Mesenchymal stem cell (in vitro differentiated cells and primary cell): ENCODE data around the gene PPRC1. TPM values are rescaled to one million over a fixed set of nuclear protein-coding genes. Genes with fewer than 3 reads are reported as not detected.
A peak's percentile ranks its signal among the peaks of the same experiment; 100 is the strongest.

ENCODE experiments used
- DNase-seq: peaks from one replicate; pipeline ENCODE4 v3.0.0-alpha.2; 2013
- H2AFZ ChIP-seq: one replicate; pipeline ENCODE4 v1.6.1; 2013; ENCODE audit warnings: low read depth, mild to moderate bottlenecking, control low read depth, inconsistent platforms, low read length, moderate library complexity
- H2AK5ac ChIP-seq: 2 replicates; pipeline ENCODE4 v1.6.1; 2013; ENCODE audit warnings: low read length, moderate library complexity, mild to moderate bottlenecking, inconsistent platforms; ENCODE audit not compliant: severe bottlenecking
- H2BK120ac ChIP-seq: one replicate; pipeline ENCODE4 v1.6.1; 2013; ENCODE audit warnings: low read depth, mild to moderate bottlenecking, inconsistent platforms, low read length, moderate library complexity
- H2BK12ac ChIP-seq, 2 experiments: one replicate each; pipeline ENCODE4 v1.6.1; 2013; ENCODE audit warnings: inconsistent platforms in 2 of 2, low read length in 2 of 2, mild to moderate bottlenecking in 2 of 2, moderate library complexity in 2 of 2, control low read depth in 1 of 2
- H2BK15ac ChIP-seq: one replicate; pipeline ENCODE4 v1.6.1; 2013; ENCODE audit warnings: mild to moderate bottlenecking, low read depth, inconsistent platforms; ENCODE audit not compliant: poor library complexity, severe bottlenecking
- H2BK5ac ChIP-seq: 2 replicates; pipeline ENCODE4 v1.6.1; 2013; ENCODE audit warnings: low read depth, mild to moderate bottlenecking, low read length, control low read depth, inconsistent platforms; ENCODE audit not compliant: poor library complexity, severe bottlenecking
- H3K14ac ChIP-seq, 2 experiments: one replicate each; pipeline ENCODE4 v1.6.1; 2013; ENCODE audit warnings: inconsistent platforms in 2 of 2, low read length in 2 of 2, control low read depth in 1 of 2, mild to moderate bottlenecking in 1 of 2, moderate library complexity in 1 of 2
- H3K18ac ChIP-seq, 2 experiments: one replicate each; pipeline ENCODE4 v1.6.1; 2013; ENCODE audit warnings: inconsistent platforms in 2 of 2, low read length in 2 of 2, control low read depth in 1 of 2, low read depth in 1 of 2, mild to moderate bottlenecking in 1 of 2
- H3K23ac ChIP-seq, 2 experiments: one replicate each; pipeline ENCODE4 v1.6.1; 2013; ENCODE audit warnings: inconsistent platforms in 2 of 2, low read length in 2 of 2, mild to moderate bottlenecking in 2 of 2, moderate library complexity in 2 of 2, control low read depth in 1 of 2
- H3K27ac ChIP-seq: 2 replicates; pipeline ENCODE4 v1.5.1; 2013; ENCODE audit warnings: mild to moderate bottlenecking, moderate library complexity, low read length, control low read depth, inconsistent platforms; ENCODE audit not compliant: poor library complexity, severe bottlenecking
- H3K27me3 ChIP-seq, 2 experiments: 2 replicates each; pipeline versions ENCODE4 v1.6.1 to v1.7.0; 2013; ENCODE audit warnings: low read length in 2 of 2, mild to moderate bottlenecking in 2 of 2, moderate library complexity in 2 of 2, control low read depth in 1 of 2, inconsistent platforms in 1 of 2; ENCODE audit not compliant: control insufficient read depth in 1 of 2, insufficient read depth in 1 of 2
- H3K36me3 ChIP-seq, 2 experiments: 2 replicates each; pipeline versions ENCODE4 v1.6.1 to v1.7.0; 2013; ENCODE audit warnings: low read length in 2 of 2, control low read depth in 1 of 2, inconsistent platforms in 1 of 2, low read depth in 1 of 2, mild to moderate bottlenecking in 1 of 2; ENCODE audit not compliant: insufficient read depth in 2 of 2, control insufficient read depth in 1 of 2
- H3K4ac ChIP-seq, 2 experiments: one replicate each; pipeline ENCODE4 v1.6.1; 2013; ENCODE audit warnings: inconsistent platforms in 2 of 2, low read length in 2 of 2, mild to moderate bottlenecking in 2 of 2, moderate library complexity in 2 of 2, control low read depth in 1 of 2, low read depth in 1 of 2
- H3K4me1 ChIP-seq: 2 replicates; pipeline ENCODE4 v1.6.1; 2013; ENCODE audit warnings: low read depth, low read length, control low read depth; ENCODE audit not compliant: control insufficient read depth, insufficient read depth
- H3K4me2 ChIP-seq: 2 replicates; pipeline ENCODE4 v1.6.1; 2013; ENCODE audit warnings: low read length, mild to moderate bottlenecking, inconsistent platforms; ENCODE audit not compliant: poor library complexity, severe bottlenecking
- H3K4me3 ChIP-seq, 2 experiments: 2 replicates each; pipeline versions ENCODE4 v1.5.1 to v1.7.0; 2013; ENCODE audit warnings: low read length in 2 of 2, mild to moderate bottlenecking in 2 of 2, control low read depth in 1 of 2, low read depth in 1 of 2; ENCODE audit not compliant: insufficient read depth in 1 of 2
- H3K79me1 ChIP-seq: replicated peaks from 2 replicates; pipeline ENCODE4 v1.6.1; 2013; ENCODE audit warnings: mild to moderate bottlenecking, control low read depth, low read length, inconsistent platforms; ENCODE audit not compliant: poor library complexity, severe bottlenecking
- H3K9ac ChIP-seq: 2 replicates; pipeline ENCODE4 v1.7.0; 2013; ENCODE audit warnings: mild to moderate bottlenecking, low read length, moderate library complexity
- H3K9me3 ChIP-seq: 2 replicates; pipeline ENCODE4 v1.7.0; 2013; ENCODE audit warnings: mild to moderate bottlenecking, low read length; ENCODE audit not compliant: control insufficient read depth
- H4K8ac ChIP-seq: one replicate; pipeline ENCODE4 v1.6.1; 2013; ENCODE audit warnings: inconsistent platforms, mild to moderate bottlenecking, low read length, moderate library complexity
- H4K91ac ChIP-seq: one replicate; pipeline ENCODE4 v1.6.1; 2013; ENCODE audit warnings: mild to moderate bottlenecking, low read length, inconsistent platforms
- WGBS: methylation state at CpG from one replicate; pipeline ENCODE4 v1.1.7; 2013; ENCODE audit warnings: mixed read lengths; 5-methylcytosine and 5-hydroxymethylcytosine counted together
- polyA plus RNA-seq, 2 experiments: library from polyadenylated mRNA; stranded (reverse); fragments of 200-250 nt; gene quantifications; one replicate each; pipeline ENCODE4 v1.2.3, GENCODE V29; 2013

Gene PPRC1
- 25.0 TPM for polyA plus RNA-seq (2013, experiment 1 of 2)
- polyA plus RNA-seq (2013, experiment 2 of 2), result 23.2 TPM

GRCh38 chr10:102132563-102133372 lies at the start of gene PPRC1:
PPRC1 (plus strand) TSS chr10:102133040; CDS start chr10:102133069, 29 bp downstream.
- under 1% methylated on average over 63 of the region's 64 CpGs for WGBS
- Histone ChIP-seq H2AFZ (peak within 1 kb of the TSS; percentile 76), H3K14ac (peak within 1 kb of the TSS in 1 of 2 experiments; percentile 99), H3K9me3 (no peaks in the 10 kb centered on the region), H2BK12ac (peak within 1 kb of the TSS; percentile 59 to 80), H2BK120ac (peak within 1 kb of the TSS; percentile 89), H3K36me3 (peaks cover 3% of the 10 kb centered on the region in 2 experiments), H2AK5ac (peak within 1 kb of the TSS; percentile 42), H3K4ac (peak within 1 kb of the TSS; percentile 96 to 99), H3K79me1 (no peaks in the 10 kb centered on the region), H4K91ac (peak within 1 kb of the TSS; percentile 95), H2BK15ac (peak within 1 kb of the TSS; percentile 97), H2BK5ac (peak within 1 kb of the TSS; percentile 97), H3K4me2 (peak within 1 kb of the TSS; percentile 62), H3K4me3 (peak within 1 kb of the TSS; percentile 96 to 98), H3K27me3 (no peaks in the 10 kb centered on the region), H3K27ac (peak within 1 kb of the TSS; percentile 89), H3K18ac (peak within 1 kb of the TSS; percentile 98 to 99), H3K9ac (peak within 1 kb of the TSS; percentile 97), H3K23ac (peak within 1 kb of the TSS in 1 of 2 experiments; percentile 79), H4K8ac (peak within 1 kb of the TSS; percentile 95), H3K4me1 (peaks cover 13% of the 10 kb centered on the region)
- DNase-seq, result peak; percentile 100

GRCh38 chr10:102083541-102083940 lies 49.3 kb upstream of the PPRC1 start:
- Histone ChIP-seq H3K36me3 (no peaks in the 10 kb centered on the region), H3K23ac (no peak overlapping the region), H3K27me3 (peaks cover 2 to 5% of the 10 kb centered on the region in 2 experiments), H2BK120ac (no peak overlapping the region), H2AK5ac (no peak overlapping the region), H2BK12ac (no peak overlapping the region), H2BK5ac (no peak overlapping the region), H2BK15ac (no peak overlapping the region), H4K91ac (no peak overlapping the region), H3K27ac (no peak overlapping the region), H3K9ac (no peak overlapping the region), H3K79me1 (no peaks in the 10 kb centered on the region), H3K4me1 (no peaks in the 10 kb centered on the region), H3K18ac (no peak overlapping the region), H4K8ac (no peak overlapping the region), H3K9me3 (no peaks in the 10 kb centered on the region), H3K4ac (no peak overlapping the region), H3K14ac (no peak overlapping the region), H3K4me3 (no peak overlapping the region), H2AFZ (no peak overlapping the region), H3K4me2 (no peak overlapping the region)
- DNase-seq, result no peak
- WGBS, result 80% methylated on average over 1 of the region's 3 CpGs

GRCh38 chr10:102085336-102085735 lies 47.5 kb upstream of the PPRC1 start:
- H3K4me3 ChIP-seq, result no peak overlapping the region
- no peak overlapping the region for H2BK12ac ChIP-seq
- H3K4me1 ChIP-seq, result no peaks in the 10 kb centered on the region
- H3K23ac ChIP-seq, result no peak overlapping the region
- H3K9ac ChIP-seq, result no peak overlapping the region
- H3K4ac ChIP-seq, result no peak overlapping the region
- no peak overlapping the region for H3K18ac ChIP-seq
- 100% methylated on average over 3 of the region's 3 CpGs for WGBS
- no peaks in the 10 kb centered on the region for H3K79me1 ChIP-seq
- no peak overlapping the region for H3K4me2 ChIP-seq
- H3K9me3 ChIP-seq, result no peaks in the 10 kb centered on the region
- no peak overlapping the region for H2BK5ac ChIP-seq
- H2BK120ac ChIP-seq, result no peak overlapping the region
- no peak overlapping the region for H4K91ac ChIP-seq
- DNase-seq, result no peak
- H3K14ac ChIP-seq, result no peak overlapping the region
- H3K27me3 ChIP-seq, result peaks cover 0 to 3% of the 10 kb centered on the region in 2 experiments
- H3K27ac ChIP-seq, result no peak overlapping the region
- H4K8ac ChIP-seq, result no peak overlapping the region
- H2AK5ac ChIP-seq, result no peak overlapping the region
- no peak overlapping the region for H2AFZ ChIP-seq
- no peaks in the 10 kb centered on the region for H3K36me3 ChIP-seq
- H2BK15ac ChIP-seq, result no peak overlapping the region

GRCh38 chr10:102086196-102086595 lies 46.6 kb upstream of the PPRC1 start:
- Histone ChIP-seq H3K9ac (no peak overlapping the region), H3K4me2 (no peak overlapping the region), H3K36me3 (no peaks in the 10 kb centered on the region), H3K4me3 (no peak overlapping the region), H3K27me3 (no peaks in the 10 kb centered on the region), H2BK15ac (no peak overlapping the region), H3K79me1 (no peaks in the 10 kb centered on the region), H2AK5ac (no peak overlapping the region), H2AFZ (no peak overlapping the region), H3K18ac (no peak overlapping the region), H3K23ac (no peak overlapping the region), H2BK5ac (no peak overlapping the region), H3K4me1 (no peaks in the 10 kb centered on the region), H2BK12ac (no peak overlapping the region), H4K91ac (no peak overlapping the region), H3K14ac (no peak overlapping the region), H3K9me3 (no peaks in the 10 kb centered on the region), H4K8ac (no peak overlapping the region), H3K4ac (no peak overlapping the region), H2BK120ac (no peak overlapping the region), H3K27ac (no peak overlapping the region)
- no peak for DNase-seq
- 100% methylated on average over 4 of the region's 8 CpGs for WGBS
